Mucosa of rectum (tissue), 2 donors: Measurements from ENCODE around the gene EMC6.
A peak's percentile ranks its signal among the peaks of the same experiment; 100 is the strongest.

ENCODE experiments used
- H3K27ac ChIP-seq, 2 donors: one replicate each; pipeline ENCODE4 v1.7.0; 2013; ENCODE audit warnings: inconsistent platforms in 2 of 2, low read depth in 2 of 2, low read length in 2 of 2
- H3K27me3 ChIP-seq, 2 donors: one replicate each; pipeline ENCODE4 v1.7.0; 2013; ENCODE audit warnings: low read length in 2 of 2; ENCODE audit not compliant: control insufficient read depth in 2 of 2, insufficient read depth in 2 of 2
- H3K36me3 ChIP-seq, 2 donors: one replicate each; pipeline ENCODE4 v1.7.0; 2013; ENCODE audit warnings: low read length in 2 of 2; ENCODE audit not compliant: control insufficient read depth in 2 of 2, insufficient read depth in 2 of 2
- H3K4me1 ChIP-seq, 2 donors: one replicate each; pipeline ENCODE4 v1.7.0; 2013; ENCODE audit warnings: low read length in 2 of 2, mild to moderate bottlenecking in 1 of 2; ENCODE audit not compliant: control insufficient read depth in 2 of 2, insufficient read depth in 2 of 2
- H3K4me3 ChIP-seq, 2 donors: one replicate each; pipeline ENCODE4 v1.7.0; 2013; ENCODE audit warnings: low read length in 2 of 2
- H3K9ac ChIP-seq, 2 donors: one replicate each; pipeline ENCODE4 v1.7.0; 2013; ENCODE audit warnings: low read length in 2 of 2, low read depth in 1 of 2, mild to moderate bottlenecking in 1 of 2
- H3K9me3 ChIP-seq, 2 donors: one replicate each; pipeline ENCODE4 v1.7.0; 2013; ENCODE audit warnings: low read length in 2 of 2; ENCODE audit not compliant: control insufficient read depth in 2 of 2
- donor health status: healthy.
- donor health status: Normal muscosa, but diverticular disease.

The EMC6 gene

GRCh38 chr17:3636154-3636907 lies 32.3 kb upstream of the EMC6 start, which contains the start of the genes CTNS and SHPK:
Gene CTNS (plus strand): TSS chr17:3636760. CDS start chr17:3640207, 3,447 bp downstream.
Gene SHPK (minus strand): TSS chr17:3636250. CDS start chr17:3636219, 31 bp downstream.
- Histone ChIP-seq H3K9me3 (no peaks in the 10 kb centered on the region), H3K27ac (peak within 1 kb of the TSS; percentile 95 to 99), H3K4me1 (peaks cover 2 to 10% of the 10 kb centered on the region in 2 donors), H3K27me3 (no peaks in the 10 kb centered on the region), H3K4me3 (peak within 1 kb of the TSS; percentile 85 to 89), H3K9ac (peak within 1 kb of the TSS; percentile 86 to 90), H3K36me3 (peaks cover 3 to 8% of the 10 kb centered on the region in 2 donors)

GRCh38 chr17:3636908-3637373 lies 31.7 kb upstream of the EMC6 start:
- H3K9ac ChIP-seq = peak overlapping the region; percentile 86 to 90
- peaks cover 2 to 10% of the 10 kb centered on the region in 2 donors for H3K4me1 ChIP-seq
- H3K27ac ChIP-seq = peak overlapping the region; percentile 95 to 99
- H3K4me3 ChIP-seq = peak overlapping the region; percentile 85 to 89
- H3K36me3 ChIP-seq = peaks cover 3 to 8% of the 10 kb centered on the region in 2 donors
- no peaks in the 10 kb centered on the region for H3K27me3 ChIP-seq
- H3K9me3 ChIP-seq = no peaks in the 10 kb centered on the region

- Histone ChIP-seq H3K27ac (peak overlapping the region in 1 of 2 donors; percentile 7), H3K36me3 (peaks cover 5 to 7% of the 10 kb centered on the region in 2 donors), H3K9ac (no peak overlapping the region), H3K27me3 (no peaks in the 10 kb centered on the region), H3K4me1 (peaks cover 2 to 10% of the 10 kb centered on the region in 2 donors), H3K9me3 (no peaks in the 10 kb centered on the region), H3K4me3 (no peak overlapping the region)
Observed at GRCh38 chr17:3639981-3640596, 28.5 kb upstream of the EMC6 start.

GRCh38 chr17:3641014-3641413 lies 27.6 kb upstream of the EMC6 start:
- no peaks in the 10 kb centered on the region for H3K27me3 ChIP-seq
- peaks cover 2 to 6% of the 10 kb centered on the region in 2 donors for H3K4me1 ChIP-seq
- H3K27ac ChIP-seq = no peak overlapping the region
- H3K9ac ChIP-seq = no peak overlapping the region
- H3K9me3 ChIP-seq = no peaks in the 10 kb centered on the region
- no peak overlapping the region for H3K4me3 ChIP-seq
- H3K36me3 ChIP-seq = peaks cover 5 to 10% of the 10 kb centered on the region in 2 donors

GRCh38 chr17:3641717-3642486 lies 26.7 kb upstream of the EMC6 start:
- Histone ChIP-seq H3K9ac (no peak overlapping the region), H3K36me3 (peaks cover 5 to 10% of the 10 kb centered on the region in 2 donors), H3K9me3 (no peaks in the 10 kb centered on the region), H3K4me3 (no peak overlapping the region), H3K27me3 (no peaks in the 10 kb centered on the region), H3K4me1 (peaks cover 2 to 4% of the 10 kb centered on the region in 2 donors), H3K27ac (no peak overlapping the region)

- H3K27me3 ChIP-seq = no peaks in the 10 kb centered on the region
- H3K4me3 ChIP-seq = no peak overlapping the region
Observed at GRCh38 chr17:3643889-3644349, 24.7 kb upstream of the EMC6 start.

GRCh38 chr17:3645310-3645709 lies 23.3 kb upstream of the EMC6 start:
- H3K36me3 ChIP-seq = peaks cover 12 to 18% of the 10 kb centered on the region in 2 donors
- H3K4me3 ChIP-seq = no peak overlapping the region
- no peak overlapping the region for H3K27ac ChIP-seq
- H3K9ac ChIP-seq = no peak overlapping the region
- H3K27me3 ChIP-seq = no peaks in the 10 kb centered on the region
- H3K9me3 ChIP-seq = no peaks in the 10 kb centered on the region
- no peaks in the 10 kb centered on the region for H3K4me1 ChIP-seq

More at GRCh38 chr17:3643889-3644349, 24.7 kb upstream of the EMC6 start:
- peaks cover 10 to 11% of the 10 kb centered on the region in 2 donors for H3K36me3 ChIP-seq
- H3K4me1 ChIP-seq = no peaks in the 10 kb centered on the region
- no peaks in the 10 kb centered on the region for H3K9me3 ChIP-seq
- H3K27ac ChIP-seq = no peak overlapping the region
- no peak overlapping the region for H3K9ac ChIP-seq

GRCh38 chr17:3647251-3647650 lies 21.4 kb upstream of the EMC6 start:
- Histone ChIP-seq H3K9me3 (no peaks in the 10 kb centered on the region), H3K27me3 (no peaks in the 10 kb centered on the region), H3K4me3 (no peak overlapping the region), H3K9ac (no peak overlapping the region), H3K27ac (no peak overlapping the region), H3K4me1 (no peaks in the 10 kb centered on the region), H3K36me3 (peaks cover 12 to 17% of the 10 kb centered on the region in 2 donors)

GRCh38 chr17:3647769-3648555 lies 20.6 kb upstream of the EMC6 start:
- Histone ChIP-seq H3K27ac (no peak overlapping the region), H3K36me3 (peaks cover 12 to 17% of the 10 kb centered on the region in 2 donors), H3K27me3 (no peaks in the 10 kb centered on the region), H3K9me3 (no peaks in the 10 kb centered on the region), H3K4me1 (no peaks in the 10 kb centered on the region), H3K4me3 (no peak overlapping the region), H3K9ac (no peak overlapping the region)
